Measurements from ENCODE around the gene ABT1. TPM values are rescaled to one million over a fixed set of nuclear protein-coding genes. Genes with fewer than 3 reads are reported as not detected.

The ABT1 gene
- total RNA-seq, 2 donors from 2014 or later, result 15.7 to 19.7 TPM

GRCh38 chr6:26576407-26576843, 20.3 kb upstream of the ABT1 start:
- DNase-seq (ENCODE audit: low spot score), result no peak
- no peaks in the 10 kb centered on the region for H3K9me3 ChIP-seq
- TF ChIP-seq CTCF (IDR thresholded peaks at IDR 0.05) (no peak), POLR2AphosphoS5 (IDR thresholded peaks at IDR 0.05) (no peak), POLR2A (IDR thresholded peaks at IDR 0.05) (no peak)
- H3K4me1 ChIP-seq (replicated peaks), result no peaks in the 10 kb centered on the region
- 46% methylated on average over 7 of the region's 7 CpGs for WGBS
- no peak overlapping the region for H3K27ac ChIP-seq
- H3K4me3 ChIP-seq, result no peak overlapping the region
- no peaks in the 10 kb centered on the region for H3K27me3 ChIP-seq (replicated peaks; ENCODE audit: insufficient read depth)
- intact Hi-C loops (cut with DNase I), result no loop called here
- no peaks in the 10 kb centered on the region for H3K36me3 ChIP-seq

GRCh38 chr6:26576929-26577719, 19.6 kb upstream of the ABT1 start:
- Histone ChIP-seq H3K27ac (no peak overlapping the region), H3K4me1 (replicated peaks) (no peaks in the 10 kb centered on the region), H3K9me3 (no peaks in the 10 kb centered on the region), H3K27me3 (replicated peaks; ENCODE audit: insufficient read depth) (no peaks in the 10 kb centered on the region), H3K4me3 (no peak overlapping the region), H3K36me3 (no peaks in the 10 kb centered on the region)
- no peak for DNase-seq (ENCODE audit: low spot score)
- TF ChIP-seq CTCF (IDR thresholded peaks at IDR 0.05), result no peak
- no peak for TF ChIP-seq POLR2AphosphoS5 (IDR thresholded peaks at IDR 0.05)
- TF ChIP-seq POLR2A (IDR thresholded peaks at IDR 0.05), result no peak
- intact Hi-C loops (cut with DNase I), result no loop called here
- WGBS, result 6% methylated on average over 31 of the region's 31 CpGs

GRCh38 chr6:26577720-26578072, 19.1 kb upstream of the ABT1 start:
- no peaks in the 10 kb centered on the region for H3K4me1 ChIP-seq (replicated peaks)
- no peaks in the 10 kb centered on the region for H3K36me3 ChIP-seq
- no peak for DNase-seq (ENCODE audit: low spot score)
- intact Hi-C loops (cut with DNase I), result no loop called here
- TF ChIP-seq POLR2A (IDR thresholded peaks at IDR 0.05), result no peak
- no peak for TF ChIP-seq CTCF (IDR thresholded peaks at IDR 0.05)
- TF ChIP-seq POLR2AphosphoS5 (IDR thresholded peaks at IDR 0.05), result no peak
- no peak overlapping the region for H3K27ac ChIP-seq
- WGBS, result 13% methylated on average over 17 of the region's 17 CpGs
- no peaks in the 10 kb centered on the region for H3K9me3 ChIP-seq
- no peak overlapping the region for H3K4me3 ChIP-seq
- H3K27me3 ChIP-seq (replicated peaks; ENCODE audit: insufficient read depth), result no peaks in the 10 kb centered on the region

DNA sequence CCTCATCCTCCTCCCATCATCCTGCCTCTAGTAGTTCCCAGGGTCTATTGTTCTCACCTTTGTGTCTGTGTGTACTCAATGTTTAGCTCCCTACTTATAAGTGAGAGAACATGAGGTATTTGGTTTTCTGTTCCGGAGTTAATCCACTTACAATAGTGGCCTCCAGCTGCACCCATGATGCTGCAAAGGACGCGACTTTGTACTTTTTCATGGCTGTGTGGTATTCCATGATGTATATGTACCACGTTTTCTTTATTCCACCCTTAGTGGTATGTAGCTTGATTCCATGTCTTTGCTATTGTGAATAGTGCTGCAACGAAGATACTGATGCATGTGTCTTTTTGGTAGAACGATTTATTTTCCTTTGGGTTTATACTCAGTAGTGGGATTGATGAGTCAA, 18.5 kb upstream of the ABT1 start:
- TF ChIP-seq POLR2AphosphoS5 (IDR thresholded peaks at IDR 0.05) (no peak), CTCF (IDR thresholded peaks at IDR 0.05) (no peak), POLR2A (IDR thresholded peaks at IDR 0.05) (no peak)
- H3K9me3 ChIP-seq, result no peaks in the 10 kb centered on the region
- H3K36me3 ChIP-seq, result no peaks in the 10 kb centered on the region
- H3K4me3 ChIP-seq, result no peak overlapping the region
- no peaks in the 10 kb centered on the region for H3K27me3 ChIP-seq (replicated peaks; ENCODE audit: insufficient read depth)
- intact Hi-C loops (cut with DNase I), result no loop called here
- no peak for DNase-seq (ENCODE audit: low spot score)
- no peak overlapping the region for H3K27ac ChIP-seq
- WGBS, result 82% methylated on average over 6 of the region's 6 CpGs
- no peaks in the 10 kb centered on the region for H3K4me1 ChIP-seq (replicated peaks)

GRCh38 chr6:26578741-26579140, 18.0 kb upstream of the ABT1 start:
- WGBS, result 92% methylated on average over 1 of the region's 1 CpG
- no peak for DNase-seq (ENCODE audit: low spot score)
- H3K27ac ChIP-seq, result no peak overlapping the region
- no peaks in the 10 kb centered on the region for H3K4me1 ChIP-seq (replicated peaks)
- TF ChIP-seq POLR2AphosphoS5 (IDR thresholded peaks at IDR 0.05) (no peak), CTCF (IDR thresholded peaks at IDR 0.05) (no peak), POLR2A (IDR thresholded peaks at IDR 0.05) (no peak)
- no peaks in the 10 kb centered on the region for H3K36me3 ChIP-seq
- no peaks in the 10 kb centered on the region for H3K9me3 ChIP-seq
- H3K27me3 ChIP-seq (replicated peaks; ENCODE audit: insufficient read depth), result no peaks in the 10 kb centered on the region
- H3K4me3 ChIP-seq, result no peak overlapping the region
- intact Hi-C loops (cut with DNase I), result no loop called here

Measured in prostate gland (tissue), 2 donors.